Thoracic aorta (tissue), 2 donors: ENCODE data around the gene TMEM150A. TPM values are rescaled to one million over a fixed set of nuclear protein-coding genes. Genes with fewer than 3 reads are reported as not detected.
A peak's percentile ranks its signal among the peaks of the same experiment; 100 is the strongest.

ENCODE experiments used
- ATAC-seq: fragments of 150-250 bp; one replicate; pipeline ENCODE4 v1.8.0; 2017; ENCODE audit warnings: low read depth; ENCODE audit not compliant: insufficient number of reproducible peaks, low FRiP score
- DNase-seq: peaks from one replicate; pipeline ENCODE4 v3.0.0-alpha.2; 2020; ENCODE audit warnings: low spot score
- H3K27ac ChIP-seq, 2 donors: fragments of 200-600 bp; sonication (generic); 1 replicate in 1 of 2; 2 replicates in 1 of 2; pipeline ENCODE4 v1.5.1; 2016; ENCODE audit warnings: mild to moderate bottlenecking in 2 of 2, moderate library complexity in 2 of 2
- H3K27me3 ChIP-seq: fragments of 200-600 bp; sonication (generic); replicated peaks from 2 replicates; pipeline ENCODE4 v1.6.0; 2016; ENCODE audit warnings: mild to moderate bottlenecking; ENCODE audit not compliant: insufficient read depth
- H3K36me3 ChIP-seq: fragments of 200-600 bp; sonication (generic); one replicate; pipeline ENCODE4 v1.5.1; 2016
- H3K4me1 ChIP-seq, 2 donors: fragments of 200-600 bp; sonication (generic); 1 replicate in 1 of 2; 2 replicates in 1 of 2; pipeline versions ENCODE4 v1.5.1 to v1.6.0; 2016; ENCODE audit warnings: low read depth in 2 of 2, mild to moderate bottlenecking in 1 of 2; ENCODE audit not compliant: control insufficient read depth in 1 of 2
- H3K4me3 ChIP-seq: fragments of 200-600 bp; sonication (generic); 2 replicates; pipeline ENCODE4 v1.5.1; 2016; ENCODE audit warnings: mild to moderate bottlenecking
- H3K9me3 ChIP-seq: fragments of 200-600 bp; sonication (generic); 2 replicates; pipeline ENCODE4 v1.5.1; 2016
- total RNA-seq, 2 donors: library from RNA; depleted of rRNA; stranded (reverse); fragments of >200 nt; gene quantifications; one replicate each; pipeline versions ENCODE4 v1.1.0 to v1.2.3, GENCODE V29; 2016
- TF ChIP-seq, protein P1 (sequence below): fragments of 200-600 bp; sonication (generic); IDR thresholded peaks from one replicate; pipeline ENCODE4 v1.5.1; 2019; ENCODE audit warnings: antibody characterized with exemption

The TMEM150A gene
- total RNA-seq, 2 donors from 2014 or later, result 25.7 to 26.3 TPM

GRCh38 chr2:85591563-85591962 is 10.9 kb downstream of the TMEM150A start:
- DNase-seq, result no peak

GRCh38 chr2:85590950-85591349 is 11.5 kb downstream of the TMEM150A start:
- ATAC-seq, result no peak
- no peaks in the 10 kb centered on the region for H3K36me3 ChIP-seq
- TF ChIP-seq, protein P1, sequence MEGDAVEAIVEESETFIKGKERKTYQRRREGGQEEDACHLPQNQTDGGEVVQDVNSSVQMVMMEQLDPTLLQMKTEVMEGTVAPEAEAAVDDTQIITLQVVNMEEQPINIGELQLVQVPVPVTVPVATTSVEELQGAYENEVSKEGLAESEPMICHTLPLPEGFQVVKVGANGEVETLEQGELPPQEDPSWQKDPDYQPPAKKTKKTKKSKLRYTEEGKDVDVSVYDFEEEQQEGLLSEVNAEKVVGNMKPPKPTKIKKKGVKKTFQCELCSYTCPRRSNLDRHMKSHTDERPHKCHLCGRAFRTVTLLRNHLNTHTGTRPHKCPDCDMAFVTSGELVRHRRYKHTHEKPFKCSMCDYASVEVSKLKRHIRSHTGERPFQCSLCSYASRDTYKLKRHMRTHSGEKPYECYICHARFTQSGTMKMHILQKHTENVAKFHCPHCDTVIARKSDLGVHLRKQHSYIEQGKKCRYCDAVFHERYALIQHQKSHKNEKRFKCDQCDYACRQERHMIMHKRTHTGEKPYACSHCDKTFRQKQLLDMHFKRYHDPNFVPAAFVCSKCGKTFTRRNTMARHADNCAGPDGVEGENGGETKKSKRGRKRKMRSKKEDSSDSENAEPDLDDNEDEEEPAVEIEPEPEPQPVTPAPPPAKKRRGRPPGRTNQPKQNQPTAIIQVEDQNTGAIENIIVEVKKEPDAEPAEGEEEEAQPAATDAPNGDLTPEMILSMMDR, result no peak
- no peaks in the 10 kb centered on the region for H3K27me3 ChIP-seq
- DNase-seq, result no peak
- H3K27ac ChIP-seq, result peak overlapping the region; percentile 80 to 90
- H3K9me3 ChIP-seq, result no peaks in the 10 kb centered on the region
- H3K4me3 ChIP-seq, result no peak overlapping the region
- peaks cover 57 to 79% of the 10 kb centered on the region in 2 donors for H3K4me1 ChIP-seq

More at GRCh38 chr2:85591563-85591962, 10.9 kb downstream of the TMEM150A start:
- no peak overlapping the region for H3K4me3 ChIP-seq
- no peaks in the 10 kb centered on the region for H3K27me3 ChIP-seq
- H3K9me3 ChIP-seq, result no peaks in the 10 kb centered on the region
- peaks cover 55 to 79% of the 10 kb centered on the region in 2 donors for H3K4me1 ChIP-seq
- no peaks in the 10 kb centered on the region for H3K36me3 ChIP-seq
- no peak for ATAC-seq
- TF ChIP-seq, protein P1, result no peak
- peak overlapping the region; percentile 80 to 90 for H3K27ac ChIP-seq

DNA sequence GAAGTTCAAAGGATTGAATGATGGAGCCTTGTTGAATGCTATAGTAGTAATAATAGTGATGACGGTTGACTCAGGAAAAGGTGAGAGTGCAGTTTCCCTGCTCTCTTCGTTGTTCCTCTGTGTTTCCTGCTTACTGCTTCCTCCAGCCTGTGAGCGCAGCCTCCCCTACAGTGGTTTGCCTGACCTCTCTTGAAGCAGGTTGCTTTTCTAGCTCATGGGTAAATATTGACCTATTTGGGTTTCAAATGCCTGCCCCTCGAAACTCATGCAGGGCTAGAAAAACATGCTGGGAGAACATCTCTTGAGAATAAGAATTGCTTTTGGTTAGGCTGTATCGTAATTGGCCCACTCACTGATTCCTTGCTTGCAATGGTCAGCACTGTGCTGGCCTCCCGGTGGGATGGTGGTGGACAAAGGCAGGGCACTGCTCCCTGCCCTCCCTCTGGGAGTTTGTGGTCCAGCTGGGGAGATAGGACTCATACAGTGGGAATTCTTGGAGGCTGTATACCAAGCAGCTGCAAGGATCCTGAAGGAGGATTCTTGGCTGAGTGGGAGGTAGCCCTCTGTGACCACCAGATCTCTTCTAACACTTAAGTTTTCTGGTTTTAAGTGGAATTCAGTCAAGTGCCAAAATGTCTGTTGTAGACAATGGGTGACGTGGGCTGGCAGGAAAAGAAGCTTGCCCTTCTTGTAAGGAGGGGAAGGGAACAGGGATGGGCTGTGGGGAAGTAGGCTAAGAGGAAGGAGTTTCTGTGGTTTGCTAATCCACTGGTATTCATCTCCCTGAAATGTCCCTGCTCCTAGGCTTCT is 12.3 kb downstream of the TMEM150A start:
- TF ChIP-seq, protein P1, result no peak
- no peaks in the 10 kb centered on the region for H3K36me3 ChIP-seq
- H3K9me3 ChIP-seq, result no peaks in the 10 kb centered on the region
- ATAC-seq (no peak), DNase-seq (no peak)
- H3K4me3 ChIP-seq, result no peak overlapping the region
- no peaks in the 10 kb centered on the region for H3K27me3 ChIP-seq
- peaks cover 63 to 86% of the 10 kb centered on the region in 2 donors for H3K4me1 ChIP-seq
- peak overlapping the region; percentile 80 to 90 for H3K27ac ChIP-seq

DNA sequence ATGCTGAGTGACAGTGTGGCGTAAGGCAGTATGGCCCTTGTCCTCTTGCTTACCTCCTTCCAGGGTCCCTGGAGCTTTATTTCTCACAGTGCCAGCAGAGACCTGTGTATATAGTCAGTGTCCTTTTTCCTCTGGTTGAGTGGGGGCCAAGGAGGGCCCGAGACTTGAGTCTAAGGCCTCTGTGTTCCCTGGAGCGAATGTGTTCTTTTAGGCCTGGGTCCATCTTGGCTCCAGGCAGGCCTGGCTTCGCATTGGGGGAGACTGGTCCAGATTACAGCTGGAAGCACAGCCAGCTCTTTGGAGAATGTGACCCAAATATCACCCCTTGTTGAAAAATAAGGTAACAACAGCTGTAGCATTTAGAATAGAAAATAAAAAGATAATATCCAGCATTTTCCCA is 13.3 kb downstream of the TMEM150A start:
- H3K9me3 ChIP-seq, result no peaks in the 10 kb centered on the region
- H3K27me3 ChIP-seq, result no peaks in the 10 kb centered on the region
- H3K4me1 ChIP-seq, result peaks cover 62 to 87% of the 10 kb centered on the region in 2 donors
- peak overlapping the region; percentile 80 to 90 for H3K27ac ChIP-seq
- DNase-seq, result no peak
- TF ChIP-seq, protein P1, result no peak
- H3K4me3 ChIP-seq, result no peak overlapping the region
- ATAC-seq, result no peak
- no peaks in the 10 kb centered on the region for H3K36me3 ChIP-seq

DNA sequence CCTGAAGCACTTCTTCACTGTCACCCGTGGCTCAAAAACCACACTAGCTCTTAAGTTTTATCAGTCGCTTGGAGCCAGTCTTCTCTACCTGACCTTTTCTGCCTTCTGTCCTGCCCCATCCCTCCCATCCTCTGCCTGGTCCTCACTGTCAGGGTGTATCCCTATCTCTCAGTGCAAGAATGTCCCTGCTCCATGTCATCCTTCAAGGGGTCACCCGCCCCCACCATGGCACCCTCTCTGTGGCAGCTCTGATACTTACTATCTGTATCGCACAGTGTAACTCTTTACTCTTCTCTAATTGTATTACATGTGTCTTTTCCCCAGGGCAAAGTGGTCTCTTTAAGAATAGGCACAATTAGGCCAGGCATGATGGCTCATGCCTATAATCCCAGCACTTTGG is 13.9 kb downstream of the TMEM150A start:
- H3K9me3 ChIP-seq, result no peaks in the 10 kb centered on the region
- H3K27me3 ChIP-seq, result no peaks in the 10 kb centered on the region
- ATAC-seq (no peak), DNase-seq (no peak)
- peaks cover 63 to 90% of the 10 kb centered on the region in 2 donors for H3K4me1 ChIP-seq
- H3K36me3 ChIP-seq, result no peaks in the 10 kb centered on the region
- H3K4me3 ChIP-seq, result no peak overlapping the region
- TF ChIP-seq, protein P1, result no peak
- peak overlapping the region; percentile 80 to 90 for H3K27ac ChIP-seq
